Measurements from ENCODE around the gene ZNF784. TPM values are rescaled to one million over a fixed set of nuclear protein-coding genes. Genes with fewer than 3 reads are reported as not detected.

ZNF784 gene
- total RNA-seq, 1 experiment from 2014 or later = 3.1 TPM

DNA sequence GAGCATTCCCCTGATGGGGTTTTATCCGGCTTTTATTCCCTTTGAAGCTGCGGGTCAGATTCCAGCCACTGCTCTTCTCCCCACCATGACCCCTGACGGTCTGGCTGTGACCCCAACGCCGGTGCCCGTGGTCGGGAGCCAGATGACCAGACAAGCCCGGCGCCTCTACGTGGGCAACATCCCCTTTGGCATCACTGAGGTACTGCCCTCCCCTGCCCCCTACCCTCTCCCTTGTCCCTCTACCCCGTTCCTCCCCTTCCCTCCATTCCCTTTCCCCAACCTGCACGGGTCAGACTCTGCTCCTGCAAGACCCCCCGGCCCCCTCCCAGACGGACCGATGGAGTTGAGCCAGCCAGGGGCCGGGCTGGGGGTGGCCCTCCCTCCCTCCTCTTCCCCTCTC is 36.6 kb upstream of the ZNF784 start:
- no peak overlapping the region for H3K27ac Mint-ChIP-seq (ENCODE audit: low read depth, unreplicated experiment)
- ChIA-PET POLR2A (interaction anchor here (0.6 kb wide), 1 partner anchor 170 kb away, joined by 4 read pairs; no protein-coding TSS in a partner anchor), CTCF (interaction anchor here (1.2 kb wide), 1 partner anchor 11 kb away, joined by 3 read pairs; no protein-coding TSS in a partner anchor)
- no peaks in the 10 kb centered on the region for H3K9me3 Mint-ChIP-seq (ENCODE audit: unreplicated experiment)
- H3K36me3 Mint-ChIP-seq (ENCODE audit: insufficient read depth, unreplicated experiment) = peaks cover 50% of the 10 kb centered on the region
- intact Hi-C loops (cut with micrococcal nuclease) = no loop called here
- DNase-seq (ENCODE audit: unreplicated experiment) = no peak
- H3K27me3 Mint-ChIP-seq (ENCODE audit: insufficient read depth, unreplicated experiment) = no peaks in the 10 kb centered on the region
- BruUV-seq (replicated peaks) = no TSS peak
- peaks cover 27% of the 10 kb centered on the region for H3K4me1 Mint-ChIP-seq (ENCODE audit: insufficient read depth, unreplicated experiment)
- TF ChIP-seq, protein P1, sequence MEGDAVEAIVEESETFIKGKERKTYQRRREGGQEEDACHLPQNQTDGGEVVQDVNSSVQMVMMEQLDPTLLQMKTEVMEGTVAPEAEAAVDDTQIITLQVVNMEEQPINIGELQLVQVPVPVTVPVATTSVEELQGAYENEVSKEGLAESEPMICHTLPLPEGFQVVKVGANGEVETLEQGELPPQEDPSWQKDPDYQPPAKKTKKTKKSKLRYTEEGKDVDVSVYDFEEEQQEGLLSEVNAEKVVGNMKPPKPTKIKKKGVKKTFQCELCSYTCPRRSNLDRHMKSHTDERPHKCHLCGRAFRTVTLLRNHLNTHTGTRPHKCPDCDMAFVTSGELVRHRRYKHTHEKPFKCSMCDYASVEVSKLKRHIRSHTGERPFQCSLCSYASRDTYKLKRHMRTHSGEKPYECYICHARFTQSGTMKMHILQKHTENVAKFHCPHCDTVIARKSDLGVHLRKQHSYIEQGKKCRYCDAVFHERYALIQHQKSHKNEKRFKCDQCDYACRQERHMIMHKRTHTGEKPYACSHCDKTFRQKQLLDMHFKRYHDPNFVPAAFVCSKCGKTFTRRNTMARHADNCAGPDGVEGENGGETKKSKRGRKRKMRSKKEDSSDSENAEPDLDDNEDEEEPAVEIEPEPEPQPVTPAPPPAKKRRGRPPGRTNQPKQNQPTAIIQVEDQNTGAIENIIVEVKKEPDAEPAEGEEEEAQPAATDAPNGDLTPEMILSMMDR (IDR thresholded peaks at IDR 0.05; ENCODE audit: unreplicated experiment) = no peak
- no peak overlapping the region for H3K4me3 Mint-ChIP-seq (ENCODE audit: unreplicated experiment)

DNA sequence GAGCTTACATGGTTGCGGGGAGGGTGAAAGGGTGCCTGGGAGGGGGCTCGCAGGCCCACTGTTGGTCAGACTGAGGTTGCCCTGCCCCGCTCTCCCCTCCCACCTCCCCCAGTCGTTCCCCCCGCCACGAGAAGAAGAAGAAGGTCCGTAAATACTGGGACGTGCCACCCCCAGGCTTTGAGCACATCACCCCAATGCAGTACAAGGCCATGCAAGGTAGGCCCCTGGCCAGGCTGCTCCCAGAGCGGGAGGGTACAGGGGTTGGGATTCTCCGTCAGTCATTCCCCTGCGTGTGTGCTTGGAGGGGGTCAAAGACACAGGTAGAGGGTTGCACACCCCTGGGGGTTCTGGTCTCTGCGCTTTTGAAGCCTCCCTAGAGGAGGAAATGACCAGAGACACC is 36.0 kb upstream of the ZNF784 start:
- Mint-ChIP-seq H3K36me3 (ENCODE audit: insufficient read depth, unreplicated experiment) (peaks cover 47% of the 10 kb centered on the region), H3K27me3 (ENCODE audit: insufficient read depth, unreplicated experiment) (no peaks in the 10 kb centered on the region), H3K4me1 (ENCODE audit: insufficient read depth, unreplicated experiment) (peaks cover 29% of the 10 kb centered on the region), H3K9me3 (ENCODE audit: unreplicated experiment) (no peaks in the 10 kb centered on the region), H3K4me3 (ENCODE audit: unreplicated experiment) (peak overlapping the region; percentile 52), H3K27ac (ENCODE audit: low read depth, unreplicated experiment) (no peak overlapping the region)
- CTCF ChIA-PET = interaction anchor here (0.9 to 1.2 kb wide), 2 partner anchors 8 to 11 kb away, joined by 3 read pairs; no protein-coding TSS in a partner anchor
- no peak for DNase-seq (ENCODE audit: unreplicated experiment)
- POLR2A ChIA-PET = no interaction called here
- intact Hi-C loops (cut with micrococcal nuclease) = no loop called here
- BruUV-seq (replicated peaks) = no TSS peak
- TF ChIP-seq, protein P1 (IDR thresholded peaks at IDR 0.05; ENCODE audit: unreplicated experiment) = no peak

DNA sequence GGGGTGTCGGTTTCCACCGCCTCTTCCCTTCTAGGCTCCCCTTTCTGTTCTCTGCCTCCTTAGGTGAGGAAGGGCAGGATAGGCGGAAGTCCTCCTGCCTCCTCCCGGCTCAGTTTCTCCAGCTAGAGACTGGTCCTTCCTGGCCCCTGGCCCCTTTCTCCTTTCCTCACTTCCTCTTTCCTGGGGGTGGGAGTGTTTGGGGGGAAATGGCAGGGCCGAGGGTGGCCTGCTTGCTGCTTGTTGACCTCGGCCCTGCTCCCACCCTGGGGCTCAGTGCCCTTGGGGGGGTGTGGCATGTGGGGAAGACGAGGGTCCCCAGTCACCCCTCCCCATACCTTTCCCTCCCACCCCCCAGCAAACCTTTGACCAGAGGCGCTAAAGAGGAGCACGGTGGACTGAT is 35.5 kb upstream of the ZNF784 start:
- TF ChIP-seq, protein P1 (IDR thresholded peaks at IDR 0.05; ENCODE audit: unreplicated experiment) = no peak
- H3K4me1 Mint-ChIP-seq (ENCODE audit: insufficient read depth, unreplicated experiment) = peaks cover 29% of the 10 kb centered on the region
- peak overlapping the region; percentile 52 for H3K4me3 Mint-ChIP-seq (ENCODE audit: unreplicated experiment)
- CTCF ChIA-PET = interaction anchor here (0.9 kb wide), 1 partner anchor 8 kb away, joined by 3 read pairs; no protein-coding TSS in a partner anchor
- POLR2A ChIA-PET = no interaction called here
- peaks cover 51% of the 10 kb centered on the region for H3K36me3 Mint-ChIP-seq (ENCODE audit: insufficient read depth, unreplicated experiment)
- H3K27ac Mint-ChIP-seq (ENCODE audit: low read depth, unreplicated experiment) = no peak overlapping the region
- no TSS peak for BruUV-seq (replicated peaks)
- no peak for DNase-seq (ENCODE audit: unreplicated experiment)
- H3K27me3 Mint-ChIP-seq (ENCODE audit: insufficient read depth, unreplicated experiment) = no peaks in the 10 kb centered on the region
- intact Hi-C loops (cut with micrococcal nuclease) = no loop called here
- no peaks in the 10 kb centered on the region for H3K9me3 Mint-ChIP-seq (ENCODE audit: unreplicated experiment)

DNA sequence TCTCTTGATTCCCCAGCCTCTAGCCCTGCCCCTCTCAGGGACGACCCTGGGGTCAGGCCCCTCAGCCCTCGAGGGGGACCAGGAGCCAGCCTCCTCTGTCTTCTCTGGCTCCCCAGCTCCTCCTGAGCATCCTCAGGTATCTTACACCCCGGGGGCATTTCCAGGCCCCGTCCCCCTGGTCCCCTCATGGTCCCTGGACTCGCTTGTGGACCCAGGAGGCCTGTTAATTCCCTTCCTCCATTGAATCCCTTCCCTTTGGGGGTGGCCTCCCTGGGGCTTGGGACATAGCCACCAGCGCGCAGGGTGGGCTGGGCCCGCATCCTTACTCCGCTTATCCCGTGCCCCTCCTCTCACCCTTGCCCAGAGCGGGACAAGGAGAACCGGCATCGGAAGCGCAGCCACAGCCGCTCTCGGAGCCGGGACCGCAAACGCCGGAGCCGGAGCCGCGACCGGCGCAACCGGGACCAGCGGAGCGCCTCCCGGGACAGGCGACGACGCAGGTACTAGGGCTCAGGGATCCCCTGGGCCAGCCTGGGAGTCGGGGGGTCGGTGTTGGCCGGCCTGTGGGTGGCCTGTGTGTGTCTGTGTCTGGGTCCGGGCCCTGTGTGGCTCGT is 34.6 kb upstream of the ZNF784 start:
- intact Hi-C loops (cut with micrococcal nuclease) = no loop called here
- TF ChIP-seq, protein P1 (IDR thresholded peaks at IDR 0.05; ENCODE audit: unreplicated experiment) = no peak
- Mint-ChIP-seq H3K36me3 (ENCODE audit: insufficient read depth, unreplicated experiment) (peaks cover 47% of the 10 kb centered on the region), H3K27ac (ENCODE audit: low read depth, unreplicated experiment) (no peak overlapping the region), H3K4me1 (ENCODE audit: insufficient read depth, unreplicated experiment) (peaks cover 29% of the 10 kb centered on the region), H3K4me3 (ENCODE audit: unreplicated experiment) (peak overlapping the region; percentile 84), H3K9me3 (ENCODE audit: unreplicated experiment) (no peaks in the 10 kb centered on the region), H3K27me3 (ENCODE audit: insufficient read depth, unreplicated experiment) (no peaks in the 10 kb centered on the region)
- ChIA-PET POLR2A (interaction anchor here (0.6 kb wide), 1 partner anchor 423 kb away, joined by 3 read pairs; no protein-coding TSS in a partner anchor), CTCF (no interaction called here)
- no peak for DNase-seq (ENCODE audit: unreplicated experiment)
- no TSS peak for BruUV-seq (replicated peaks)
